ENCODE results near the gene CD59.

- TF ChIP-seq ATF3 (IDR thresholded peaks at IDR 0.05; ENCODE audit: borderline replicate concordance, extremely low read depth, low read depth, low read length) (no peak), PBX3 (IDR thresholded peaks at IDR 0.05; ENCODE audit: insufficient replicate concordance, low read depth, low read length) (no peak), SMAD5 (IDR thresholded peaks at IDR 0.05; ENCODE audit: low read depth) (no peak), FOXM1 (IDR thresholded peaks at IDR 0.05; ENCODE audit: low read depth, low read length) (no peak), CTCF (IDR thresholded peaks at IDR 0.05 in 2 of 3, conservative IDR thresholded peaks at IDR 0.05 in 1 of 3; ENCODE audit: control insufficient read depth in 2 of 3, extremely low read depth in 1 of 3, insufficient read depth in 1 of 3, low read depth in 3 of 3, low read length in 3 of 3) (no peak)
These were observed 47.1 kb downstream of the CD59 start for GRCh38 chr11:33689085-33689484.
